Peyer's patch (tissue), 4 donors: ENCODE data around the gene NDUFS2.

Experiments used
- CTCF ChIP-seq, 6 experiments: fragments of 450-650 bp in 4 of 6; fragments of 200-600 bp in 2 of 6; sonication (generic) in 1 of 6; IDR thresholded peaks; one replicate each; pipeline ENCODE4 v1.5.1; 2017 to 2019; ENCODE audit warnings: antibody characterized with exemption in 6 of 6, mild to moderate bottlenecking in 3 of 6, moderate library complexity in 1 of 6
- POLR2A ChIP-seq, 2 donors: fragments of 450-650 bp; IDR thresholded peaks; one replicate each; pipeline ENCODE4 v1.5.1; 2017; ENCODE audit warnings: antibody characterized with exemption in 2 of 2, mild to moderate bottlenecking in 2 of 2, moderate library complexity in 2 of 2

GRCh38 chr1:161241682-161242081, 39.5 kb downstream of the NDUFS2 start:
- TF ChIP-seq CTCF (IDR thresholded peaks at IDR 0.05), result no peak
- no peak for TF ChIP-seq POLR2A (IDR thresholded peaks at IDR 0.05)
